Activated naive CD4-positive, alpha-beta T cell treated with anti-CD3 and anti-CD28 coated beads, Interleukin-2, amount 50 U/mL, for 72 hours (primary cell): Measurements from ENCODE around the gene GSTA3. TPM values are rescaled to one million over a fixed set of nuclear protein-coding genes. Genes with fewer than 3 reads are reported as not detected.
A peak's percentile ranks its signal among the peaks of the same experiment; 100 is the strongest.
"Not testable (repeated sequence)": the region's sequence is repeated elsewhere in the genome, so short reads cannot be mapped to it uniquely, and the experiment has no call there.

ENCODE experiments used
- ATAC-seq, 2 donors: fragments of 150-1000 bp; cut with Tn5 transposase; 2 replicates each; pipeline ENCODE4 v1.10.0; 2021; ENCODE audit warnings: mild to moderate bottlenecking in 2 of 2, moderate library complexity in 2 of 2
- DNase-seq, 2 donors: peaks; one replicate each; pipeline ENCODE4 v3.0.0; 2021 to 2022; ENCODE audit warnings: low spot score in 2 of 2
- H3K27ac Mint-ChIP-seq, 2 donors: one replicate each; pipeline ENCODE4 v1.8.0; 2022; ENCODE audit warnings: mild to moderate bottlenecking in 2 of 2, mixed read lengths in 2 of 2
- H3K36me3 Mint-ChIP-seq, 2 donors: one replicate each; pipeline ENCODE4 v1.8.0; 2022; ENCODE audit warnings: mixed read lengths in 2 of 2
- H3K9me3 Mint-ChIP-seq, 2 donors: one replicate each; pipeline ENCODE4 v1.8.0; 2022; ENCODE audit warnings: mixed read lengths in 2 of 2
- total RNA-seq, 2 donors: library from RNA; stranded (reverse); gene quantifications; one replicate each; pipeline ENCODE4 v1.2.3, GENCODE V29; 2022

GSTA3 gene
- total RNA-seq: not detected

- Mint-ChIP-seq H3K9me3 (peaks cover 0 to 3% of the 10 kb centered on the region in 2 donors), H3K36me3 (no peaks in the 10 kb centered on the region), H3K27ac (no peak within 1 kb of the TSS)
- DNase-seq (no peak), ATAC-seq (no peak)
Observed at GRCh38 chr6:52909531-52909930, at the start of gene GSTA3. Gene GSTA3 (minus strand): TSS chr6:52909698. CDS start chr6:52905834, 3,864 bp downstream.

DNA sequence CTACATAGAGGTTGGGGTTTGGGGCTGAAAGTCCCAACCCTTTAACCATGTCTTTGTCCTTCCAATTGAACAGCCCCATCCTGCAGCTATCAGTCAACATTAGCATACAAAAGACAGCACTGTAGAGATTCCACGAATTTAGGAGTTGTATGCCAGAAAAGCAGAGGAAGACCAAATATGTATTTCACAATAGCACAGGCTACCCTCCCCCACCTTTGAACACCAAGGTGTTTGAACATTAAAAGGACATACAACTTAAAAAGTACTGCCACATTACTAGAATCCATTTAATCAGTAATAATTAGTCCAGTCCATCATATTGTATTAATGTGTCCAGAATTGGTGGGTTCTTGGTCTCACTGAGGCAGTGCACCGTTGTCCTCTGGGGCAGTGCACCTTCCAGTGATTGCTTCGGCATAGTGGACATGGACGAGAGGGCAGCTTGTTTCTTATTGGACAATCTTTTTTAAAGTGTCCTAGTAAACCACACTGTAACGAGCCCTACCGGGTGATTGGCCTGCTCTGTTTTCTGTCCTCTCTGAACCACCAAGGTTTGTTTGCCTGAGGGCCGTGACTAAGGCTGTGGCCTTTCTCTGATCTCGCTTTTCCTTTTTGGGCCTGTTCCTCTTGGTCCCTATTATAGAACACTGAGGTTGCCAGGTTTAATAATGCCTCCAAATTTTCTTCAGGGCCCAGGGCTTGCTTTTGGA lies 49.2 kb upstream of the GSTA3 start:
- H3K27ac Mint-ChIP-seq: no peak overlapping the region
- no peak for DNase-seq
- peaks cover 0 to 5% of the 10 kb centered on the region in 2 donors for H3K9me3 Mint-ChIP-seq
- no peak for ATAC-seq
- no peaks in the 10 kb centered on the region for H3K36me3 Mint-ChIP-seq

- H3K36me3 Mint-ChIP-seq: no peaks in the 10 kb centered on the region
- DNase-seq (no peak), ATAC-seq (no peak)
- H3K9me3 Mint-ChIP-seq: peaks cover 0 to 5% of the 10 kb centered on the region in 2 donors
- no peak overlapping the region for H3K27ac Mint-ChIP-seq
Observed at GRCh38 chr6:52955871-52956270, 46.4 kb upstream of the GSTA3 start.

GRCh38 chr6:52953911-52954839 lies 44.7 kb upstream of the GSTA3 start:
- H3K9me3 Mint-ChIP-seq: peaks cover 0 to 5% of the 10 kb centered on the region in 2 donors
- DNase-seq (no peak), ATAC-seq (peak in 1 of 2 donors; percentile 93)
- no peaks in the 10 kb centered on the region for H3K36me3 Mint-ChIP-seq
- H3K27ac Mint-ChIP-seq: no peak overlapping the region

- Mint-ChIP-seq H3K27ac (no peak overlapping the region), H3K36me3 (no peaks in the 10 kb centered on the region), H3K9me3 (no peaks in the 10 kb centered on the region)
- ATAC-seq (no peak), DNase-seq (no peak)
Observed at GRCh38 chr6:52946306-52946705, 36.8 kb upstream of the GSTA3 start.

DNA sequence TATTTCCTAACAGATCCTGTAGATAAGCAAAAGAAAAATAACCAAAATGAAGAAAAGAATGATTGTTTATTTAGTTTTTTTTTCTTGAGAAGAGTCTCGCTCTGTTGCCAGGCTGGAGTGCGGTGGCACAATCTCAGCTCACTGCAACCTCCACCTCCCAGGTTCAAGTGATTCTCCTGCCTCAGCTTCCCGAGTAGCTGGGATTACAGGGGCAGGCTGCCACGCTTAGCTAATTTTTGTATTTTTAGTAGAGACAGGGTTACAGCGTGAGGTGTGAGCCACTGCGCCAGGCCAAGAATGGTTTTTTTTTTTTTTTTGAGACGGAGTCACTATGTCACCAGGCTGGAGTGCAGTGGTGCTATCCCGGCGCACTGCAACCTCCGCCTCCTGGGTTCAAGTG lies 33.3 kb upstream of the GSTA3 start:
- DNase-seq, ATAC-seq, H3K36me3 Mint-ChIP-seq: not testable (repeated sequence)

DNA sequence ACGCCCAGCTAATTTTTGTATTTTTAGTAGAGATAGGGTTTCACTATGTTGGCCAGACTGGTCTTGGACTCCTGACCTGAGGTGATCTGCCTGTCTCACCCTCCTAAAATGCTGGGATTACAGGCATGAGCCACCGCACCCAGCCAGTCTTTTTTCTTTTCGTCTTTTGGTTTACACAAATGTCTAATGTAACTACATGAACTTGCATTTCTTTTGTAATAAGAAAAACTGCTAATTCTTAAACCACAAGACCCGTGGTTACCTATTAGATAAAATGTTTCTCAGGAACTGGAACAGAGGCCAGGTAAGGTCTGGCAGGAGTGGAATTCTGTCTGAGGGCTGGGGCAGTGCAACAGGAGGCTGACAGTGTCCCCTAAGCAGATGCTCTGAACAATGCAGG lies 32.7 kb upstream of the GSTA3 start:
- no peak for DNase-seq
- H3K9me3 Mint-ChIP-seq: no peaks in the 10 kb centered on the region
- ATAC-seq: no peak
- H3K27ac Mint-ChIP-seq: no peak overlapping the region
- H3K36me3 Mint-ChIP-seq: no peaks in the 10 kb centered on the region

More for the DNA sequence above, 33.3 kb upstream of the GSTA3 start:
- not testable (repeated sequence) for H3K9me3 Mint-ChIP-seq, H3K27ac Mint-ChIP-seq

DNA sequence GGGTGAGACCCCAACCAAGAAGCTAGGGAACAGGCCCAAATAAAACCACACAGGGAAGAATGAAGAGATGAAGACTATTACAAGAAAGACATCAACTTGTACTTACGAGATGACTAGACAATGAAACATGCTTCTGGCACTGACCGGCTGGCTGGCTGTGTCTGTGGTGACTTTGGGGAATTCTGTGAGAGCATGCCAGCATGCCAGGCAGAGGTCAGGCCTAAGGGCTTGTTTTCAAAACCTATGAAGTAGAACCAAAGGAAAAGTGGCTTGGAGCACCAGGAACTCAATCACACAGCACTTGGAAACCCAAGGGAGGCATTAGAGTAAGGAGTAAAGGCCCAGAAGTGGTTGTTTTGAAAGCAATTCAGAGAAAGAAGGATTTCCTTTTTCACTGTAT lies 28.4 kb upstream of the GSTA3 start:
- no peak for DNase-seq
- no peaks in the 10 kb centered on the region for H3K9me3 Mint-ChIP-seq
- peak overlapping the region in 1 of 2 donors; percentile 27 for H3K27ac Mint-ChIP-seq
- no peak for ATAC-seq
- H3K36me3 Mint-ChIP-seq: no peaks in the 10 kb centered on the region

GRCh38 chr6:52933778-52934177 lies 24.3 kb upstream of the GSTA3 start:
- H3K9me3 Mint-ChIP-seq: peaks cover 0 to 5% of the 10 kb centered on the region in 2 donors
- DNase-seq (no peak), ATAC-seq (no peak)
- H3K27ac Mint-ChIP-seq: no peak overlapping the region
- H3K36me3 Mint-ChIP-seq: no peaks in the 10 kb centered on the region

DNA sequence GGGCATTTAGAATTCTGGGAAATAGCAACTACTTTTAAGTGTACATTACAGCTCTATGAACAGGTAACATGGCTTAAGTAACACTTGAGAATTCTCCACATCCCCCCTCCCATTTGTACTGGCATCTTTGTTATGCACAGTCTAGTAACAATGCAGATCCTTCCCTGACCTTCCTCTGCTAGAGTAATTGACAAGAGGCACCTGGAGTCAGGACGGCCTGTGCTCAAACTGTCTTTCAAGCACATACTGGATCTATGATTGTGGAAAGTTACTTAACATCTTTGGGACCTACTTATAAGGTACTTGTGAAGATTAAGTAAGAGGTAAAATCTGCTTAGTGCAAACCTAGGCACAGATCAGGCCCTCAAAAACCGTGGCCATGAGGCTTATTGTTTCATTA lies 21.9 kb upstream of the GSTA3 start:
- H3K27ac Mint-ChIP-seq: no peak overlapping the region
- H3K36me3 Mint-ChIP-seq: no peaks in the 10 kb centered on the region
- DNase-seq (no peak), ATAC-seq (no peak)
- peaks cover 0 to 5% of the 10 kb centered on the region in 2 donors for H3K9me3 Mint-ChIP-seq

- Mint-ChIP-seq H3K27ac (peak overlapping the region in 1 of 2 donors; percentile 47), H3K9me3 (peaks cover 0 to 5% of the 10 kb centered on the region in 2 donors), H3K36me3 (no peaks in the 10 kb centered on the region)
- ATAC-seq: no peak
- DNase-seq: no peak
Observed at GRCh38 chr6:52929321-52930164, 20.0 kb upstream of the GSTA3 start.

DNA sequence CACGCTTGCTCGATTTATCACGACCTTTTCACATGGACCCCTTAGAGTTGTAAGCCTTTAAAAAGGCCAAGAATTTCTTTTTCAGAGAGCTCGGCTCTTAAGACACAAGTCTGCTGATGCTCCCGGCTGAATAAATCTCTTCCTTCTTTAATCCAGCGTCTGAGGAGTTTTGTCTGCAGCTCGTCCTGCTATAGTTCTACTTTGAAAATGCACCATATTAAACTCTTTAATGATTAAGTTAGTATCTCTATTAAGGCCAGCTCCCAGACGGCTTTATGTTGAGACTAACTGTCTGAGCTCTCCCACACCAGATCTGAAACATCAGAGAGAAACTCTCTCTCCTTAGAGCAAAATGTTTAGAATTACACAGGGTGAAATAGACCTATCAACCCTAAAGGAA lies 18.0 kb upstream of the GSTA3 start:
- no peak overlapping the region for H3K27ac Mint-ChIP-seq
- ATAC-seq: no peak

DNA sequence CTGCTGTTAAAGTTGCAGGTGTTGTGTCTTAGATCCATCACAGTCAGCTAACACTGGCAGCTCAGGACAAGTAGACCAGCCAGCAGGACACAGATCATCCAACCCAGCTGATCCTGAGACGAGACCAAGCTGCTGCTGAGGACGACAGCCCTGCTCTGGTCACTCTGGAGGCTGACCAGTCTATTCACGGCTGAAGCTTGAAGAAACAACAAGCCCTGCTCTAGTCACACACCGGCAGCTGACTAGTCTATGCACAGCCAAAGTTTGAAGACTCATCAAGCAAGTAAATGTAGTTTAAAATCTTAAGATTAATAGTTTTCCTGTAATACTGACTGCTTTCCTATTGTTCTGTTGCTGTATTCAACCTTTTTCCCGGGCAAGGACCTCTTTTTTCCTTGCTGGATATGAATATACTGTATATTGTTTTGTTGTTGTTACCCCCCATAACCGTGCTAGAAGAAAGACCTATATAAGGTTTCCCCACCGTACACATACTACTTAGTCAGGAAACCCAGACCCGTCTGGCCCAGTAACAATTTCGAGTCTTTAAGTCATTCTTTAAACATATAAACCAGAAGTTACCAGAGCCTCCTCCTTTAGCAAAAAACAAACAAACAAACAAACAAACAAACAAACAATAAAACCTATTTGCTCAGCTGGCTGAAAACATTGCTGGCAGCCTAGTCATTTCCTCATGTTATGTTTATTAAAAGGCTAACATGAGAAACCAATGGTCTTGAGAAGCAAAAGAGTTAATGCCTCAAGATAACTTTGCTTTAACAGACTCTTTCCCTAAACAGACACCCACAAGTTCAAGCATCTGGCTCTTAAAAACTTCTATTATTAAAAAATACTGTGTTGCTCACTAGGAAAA lies 16.7 kb upstream of the GSTA3 start:
- ATAC-seq (no peak), DNase-seq (no peak)
- Mint-ChIP-seq H3K9me3 (peaks cover 0 to 5% of the 10 kb centered on the region in 2 donors), H3K27ac (no peak overlapping the region), H3K36me3 (no peaks in the 10 kb centered on the region)

More for the DNA sequence above, 18.0 kb upstream of the GSTA3 start:
- Mint-ChIP-seq H3K9me3 (peaks cover 0 to 5% of the 10 kb centered on the region in 2 donors), H3K36me3 (no peaks in the 10 kb centered on the region)
- DNase-seq: no peak

GRCh38 chr6:52925042-52925441 lies 15.5 kb upstream of the GSTA3 start:
- Mint-ChIP-seq H3K9me3 (peaks cover 0 to 5% of the 10 kb centered on the region in 2 donors), H3K36me3 (no peaks in the 10 kb centered on the region), H3K27ac (no peak overlapping the region)
- ATAC-seq (no peak), DNase-seq (no peak)

- H3K36me3 Mint-ChIP-seq, H3K9me3 Mint-ChIP-seq, H3K27ac Mint-ChIP-seq, DNase-seq, ATAC-seq: not testable (repeated sequence)
Observed at GRCh38 chr6:52923689-52924088, 14.2 kb upstream of the GSTA3 start.

GRCh38 chr6:52922161-52922560 lies 12.7 kb upstream of the GSTA3 start:
- DNase-seq (no peak), ATAC-seq (no peak)
- no peaks in the 10 kb centered on the region for H3K36me3 Mint-ChIP-seq
- no peaks in the 10 kb centered on the region for H3K9me3 Mint-ChIP-seq
- H3K27ac Mint-ChIP-seq: no peak overlapping the region
